SK-N-MC (cell line): ENCODE measurements around the gene INS.

Experiments
- EZH2 ChIP-seq: fragments of 200-600 bp; sonication (generic); IDR thresholded peaks from one replicate; pipeline ENCODE4 v1.6.1; 2017; ENCODE audit warnings: antibody characterized with exemption
- POLR2AphosphoS5 ChIP-seq: IDR thresholded peaks from 2 replicates; pipeline ENCODE4 v1.6.1; 2012; ENCODE audit warnings: mild to moderate bottlenecking, low read depth, low read length, borderline replicate concordance

- TF ChIP-seq POLR2AphosphoS5 (no peak), EZH2 (no peak)
Measured at GRCh38 chr11:2195756-2196088, 34.7 kb upstream of the INS start.
